HG03378 (cell line): ENCODE results near the gene JMJD1C.
"Not testable (repeated sequence)": the region's sequence is repeated elsewhere in the genome, so short reads cannot be mapped to it uniquely, and the experiment has no call there.

ENCODE experiments used
- ATAC-seq: cut with Tn5 transposase; IDR thresholded peaks from one replicate; pipeline ENCODE4 v1.9.1; 2021; ENCODE audit warnings: mild to moderate bottlenecking, moderate library complexity; ENCODE audit not compliant: unreplicated experiment

Gene JMJD1C

GRCh38 chr10:63369711-63370110 lies 96.1 kb downstream of the JMJD1C start:
- ATAC-seq, result no peak

- no peak for ATAC-seq
Observed at GRCh38 chr10:63368365-63368764, 97.4 kb downstream of the JMJD1C start.

GRCh38 chr10:63366933-63367332 lies 98.8 kb downstream of the JMJD1C start:
- ATAC-seq, result no peak

GRCh38 chr10:63365976-63366765 lies 99.6 kb downstream of the JMJD1C start:
- ATAC-seq, result no peak

- ATAC-seq, result no peak
Observed at GRCh38 chr10:63364918-63365317, 100.9 kb downstream of the JMJD1C start.

GRCh38 chr10:63363951-63364350 lies 101.8 kb downstream of the JMJD1C start:
- ATAC-seq, result no peak

GRCh38 chr10:63355682-63356081 lies 110.1 kb downstream of the JMJD1C start:
- ATAC-seq, result no peak

- ATAC-seq, result no peak
Observed at GRCh38 chr10:63352976-63353375, 112.8 kb downstream of the JMJD1C start.

GRCh38 chr10:63348245-63348850 lies 117.4 kb downstream of the JMJD1C start:
- no peak for ATAC-seq

GRCh38 chr10:63346015-63346441 lies 119.7 kb downstream of the JMJD1C start:
- ATAC-seq, result no peak

GRCh38 chr10:63344269-63344668 lies 121.5 kb downstream of the JMJD1C start:
- no peak for ATAC-seq

GRCh38 chr10:63343476-63343875 lies 122.3 kb downstream of the JMJD1C start:
- no peak for ATAC-seq

GRCh38 chr10:63339640-63340039 lies 126.1 kb downstream of the JMJD1C start:
- not testable (repeated sequence) for ATAC-seq

- no peak for ATAC-seq
Observed at GRCh38 chr10:63337455-63338251, 128.1 kb downstream of the JMJD1C start.

- ATAC-seq, result no peak
Observed at GRCh38 chr10:63331586-63331985, 134.2 kb downstream of the JMJD1C start.

- no peak for ATAC-seq
Observed at GRCh38 chr10:63324495-63324854, 141.3 kb downstream of the JMJD1C start.

GRCh38 chr10:63323701-63324494 lies 141.9 kb downstream of the JMJD1C start:
- no peak for ATAC-seq

- no peak for ATAC-seq
Observed at GRCh38 chr10:63320683-63321082, 145.1 kb downstream of the JMJD1C start.

- no peak for ATAC-seq
Observed at GRCh38 chr10:63319231-63319630, 146.5 kb downstream of the JMJD1C start.

GRCh38 chr10:63318491-63318890 lies 147.3 kb downstream of the JMJD1C start:
- ATAC-seq, result no peak

GRCh38 chr10:63314020-63314419 lies 151.8 kb downstream of the JMJD1C start:
- no peak for ATAC-seq
